ENCODE data around the gene COL28A1.

COL28A1 gene

DNA sequence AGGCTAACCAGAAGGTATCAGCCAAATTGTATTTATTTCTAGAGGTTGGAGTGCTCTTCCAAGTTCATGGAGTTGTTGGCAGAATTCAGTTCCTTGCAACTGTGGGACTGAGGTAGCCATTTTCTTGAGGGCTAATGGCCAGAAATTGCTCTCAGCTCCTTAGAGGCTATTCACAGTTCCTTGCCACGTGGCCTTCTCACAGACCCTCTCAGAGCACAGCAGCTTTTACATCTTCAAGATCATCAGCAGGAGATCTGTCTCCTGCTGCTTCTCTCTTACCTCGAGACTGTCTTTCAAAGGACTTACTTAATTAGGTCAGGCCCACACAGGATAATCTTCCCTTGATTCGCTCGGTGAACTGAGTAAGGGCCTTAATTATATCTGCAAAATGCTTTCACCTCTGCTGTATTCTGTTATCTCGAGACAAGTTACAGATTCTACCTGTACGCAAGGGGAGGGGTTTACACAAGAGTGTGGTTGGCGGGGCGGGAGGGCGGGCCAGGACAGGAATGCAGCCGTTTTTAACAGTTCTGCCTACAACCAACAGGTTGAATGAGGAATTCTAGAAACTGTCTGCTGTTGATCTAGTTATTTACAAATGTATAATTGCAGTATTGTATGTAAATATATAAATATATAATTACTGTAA, 46.0 kb upstream of the COL28A1 start:
- no CpG with 5 or more reads among the region's 10 CpGs for whole genome bisulfite sequencing (ENCODE audit: extremely low coverage, insufficient coverage, insufficient read length)

DNA sequence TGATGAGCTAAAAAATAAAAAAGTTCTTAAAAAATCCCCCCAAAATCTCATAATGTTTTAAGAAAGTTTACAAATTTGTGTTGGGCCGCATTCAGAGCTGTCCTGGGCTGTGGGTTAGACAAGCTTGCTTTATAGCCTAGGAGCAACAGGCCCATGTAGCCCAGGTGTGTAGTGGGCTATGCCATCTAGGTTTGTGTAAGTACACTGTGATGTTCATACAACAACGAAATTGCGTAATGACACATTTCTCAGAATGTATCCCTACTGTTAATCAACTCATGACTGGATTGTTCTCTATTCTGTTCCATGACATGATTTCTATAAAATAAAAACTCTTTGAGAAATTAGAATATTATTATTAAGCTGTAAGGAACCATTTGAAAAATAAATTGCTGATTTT, 44.0 kb upstream of the COL28A1 start:
- no peak for DNase-seq
- H3K4ac ChIP-seq (ENCODE audit: low read depth, low read length) = no peak overlapping the region
- no peak overlapping the region for H2BK12ac ChIP-seq (ENCODE audit: low read length)
- no peaks in the 10 kb centered on the region for H3K4me1 ChIP-seq (ENCODE audit: control insufficient read depth in 1 of 2, insufficient read depth in 2 of 2, low read length in 2 of 2)
- H3K9ac ChIP-seq (ENCODE audit: low read length) = no peak overlapping the region
- H4K91ac ChIP-seq (ENCODE audit: low read depth, low read length) = no peak overlapping the region
- H3K4me2 ChIP-seq (ENCODE audit: low read length) = no peak overlapping the region
- H3K36me3 ChIP-seq (ENCODE audit: control insufficient read depth in 1 of 2, insufficient read depth in 2 of 2, low read length in 2 of 2) = peaks cover 0 to 2% of the 10 kb centered on the region in 2 experiments
- no peak overlapping the region for H3K4me3 ChIP-seq (ENCODE audit: low read depth, low read length)
- WGBS (ENCODE audit: extremely low coverage, insufficient coverage, insufficient read length) = no CpG with 5 or more reads among the region's 3 CpGs
- H2BK5ac ChIP-seq (ENCODE audit: low read depth, low read length, poor library complexity) = no peak overlapping the region
- no peaks in the 10 kb centered on the region for H3K9me3 ChIP-seq (ENCODE audit: insufficient read depth, low read depth, low read length)
- H3K79me2 ChIP-seq (ENCODE audit: control insufficient read depth, insufficient read depth, low read length, poor library complexity) = no peaks in the 10 kb centered on the region
- H3K18ac ChIP-seq (ENCODE audit: low read length) = no peak overlapping the region
- no peak overlapping the region for H2AFZ ChIP-seq (ENCODE audit: insufficient read depth, low read length, poor library complexity)
- no peak overlapping the region for H4K12ac ChIP-seq (ENCODE audit: low read depth, low read length)
- H3K27me3 ChIP-seq (ENCODE audit: insufficient read depth, low read length) = no peaks in the 10 kb centered on the region
- H3K23ac ChIP-seq (ENCODE audit: low read length) = no peak overlapping the region
- H3K79me1 ChIP-seq (ENCODE audit: low read length) = no peaks in the 10 kb centered on the region
- H2BK120ac ChIP-seq (ENCODE audit: insufficient read depth, low read length, poor library complexity) = no peak overlapping the region
- no peak overlapping the region for H2AK5ac ChIP-seq (ENCODE audit: low read length)
- H3K14ac ChIP-seq (ENCODE audit: low read length) = no peak overlapping the region
- no peak overlapping the region for H3K27ac ChIP-seq (ENCODE audit: low read depth, low read length)
- no peak overlapping the region for H4K8ac ChIP-seq (ENCODE audit: low read depth, low read length)

More for the DNA sequence above, 46.0 kb upstream of the COL28A1 start:
- Histone ChIP-seq H3K27ac (ENCODE audit: low read depth, low read length) (no peak overlapping the region), H4K8ac (ENCODE audit: low read depth, low read length) (no peak overlapping the region), H2AK5ac (ENCODE audit: low read length) (no peak overlapping the region), H3K79me2 (ENCODE audit: control insufficient read depth, insufficient read depth, low read length, poor library complexity) (no peaks in the 10 kb centered on the region), H3K9ac (ENCODE audit: low read length) (no peak overlapping the region), H3K14ac (ENCODE audit: low read length) (no peak overlapping the region), H3K4ac (ENCODE audit: low read depth, low read length) (no peak overlapping the region), H2BK120ac (ENCODE audit: insufficient read depth, low read length, poor library complexity) (no peak overlapping the region), H2AFZ (ENCODE audit: insufficient read depth, low read length, poor library complexity) (no peak overlapping the region), H4K12ac (ENCODE audit: low read depth, low read length) (no peak overlapping the region), H3K4me1 (ENCODE audit: control insufficient read depth in 1 of 2, insufficient read depth in 2 of 2, low read length in 2 of 2) (no peaks in the 10 kb centered on the region), H3K79me1 (ENCODE audit: low read length) (no peaks in the 10 kb centered on the region), H3K4me3 (ENCODE audit: low read depth, low read length) (no peak overlapping the region), H3K4me2 (ENCODE audit: low read length) (no peak overlapping the region), H4K91ac (ENCODE audit: low read depth, low read length) (no peak overlapping the region), H3K36me3 (ENCODE audit: control insufficient read depth in 1 of 2, insufficient read depth in 2 of 2, low read length in 2 of 2) (no peaks in the 10 kb centered on the region), H3K9me3 (ENCODE audit: insufficient read depth, low read depth, low read length) (no peaks in the 10 kb centered on the region), H2BK5ac (ENCODE audit: low read depth, low read length, poor library complexity) (no peak overlapping the region), H3K23ac (ENCODE audit: low read length) (no peak overlapping the region), H2BK12ac (ENCODE audit: low read length) (no peak overlapping the region), H3K27me3 (ENCODE audit: insufficient read depth, low read length) (no peaks in the 10 kb centered on the region), H3K18ac (ENCODE audit: low read length) (no peak overlapping the region)
- no peak for DNase-seq

DNA sequence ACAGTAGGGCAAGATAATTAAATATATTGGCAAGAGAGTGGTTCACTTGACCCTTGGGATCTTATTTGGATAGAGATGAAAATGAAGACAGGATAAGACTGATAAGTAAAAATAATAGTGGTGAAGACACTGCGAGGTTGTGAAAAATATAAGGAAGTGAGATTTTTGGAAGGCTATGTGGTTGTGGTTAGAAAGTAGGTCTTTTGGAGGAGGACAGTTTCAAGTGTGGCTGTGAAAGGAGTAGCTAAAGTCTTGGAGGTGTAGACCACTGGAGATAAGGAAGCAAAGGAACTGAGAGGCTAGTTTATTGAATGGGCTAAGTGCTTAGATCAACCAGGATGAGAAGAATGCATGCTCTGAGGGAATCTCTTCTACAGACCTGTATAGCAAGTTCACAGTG, 42.2 kb upstream of the COL28A1 start:
- Histone ChIP-seq H4K91ac (ENCODE audit: low read depth, low read length) (no peak overlapping the region), H3K27me3 (ENCODE audit: insufficient read depth, low read length) (no peaks in the 10 kb centered on the region), H4K12ac (ENCODE audit: low read depth, low read length) (no peak overlapping the region), H3K14ac (ENCODE audit: low read length) (no peak overlapping the region), H3K4me2 (ENCODE audit: low read length) (no peak overlapping the region), H3K79me2 (ENCODE audit: control insufficient read depth, insufficient read depth, low read length, poor library complexity) (no peaks in the 10 kb centered on the region), H3K18ac (ENCODE audit: low read length) (no peak overlapping the region), H3K9me3 (ENCODE audit: insufficient read depth, low read depth, low read length) (no peaks in the 10 kb centered on the region), H3K27ac (ENCODE audit: low read depth, low read length) (no peak overlapping the region), H2AFZ (ENCODE audit: insufficient read depth, low read length, poor library complexity) (no peak overlapping the region), H3K36me3 (ENCODE audit: control insufficient read depth in 1 of 2, insufficient read depth in 2 of 2, low read length in 2 of 2) (peaks cover 0 to 2% of the 10 kb centered on the region in 2 experiments), H3K79me1 (ENCODE audit: low read length) (no peaks in the 10 kb centered on the region), H4K8ac (ENCODE audit: low read depth, low read length) (no peak overlapping the region), H3K9ac (ENCODE audit: low read length) (no peak overlapping the region), H2BK12ac (ENCODE audit: low read length) (no peak overlapping the region), H3K4me1 (ENCODE audit: control insufficient read depth in 1 of 2, insufficient read depth in 2 of 2, low read length in 2 of 2) (no peaks in the 10 kb centered on the region), H3K4me3 (ENCODE audit: low read depth, low read length) (no peak overlapping the region), H2AK5ac (ENCODE audit: low read length) (no peak overlapping the region), H3K23ac (ENCODE audit: low read length) (no peak overlapping the region), H2BK120ac (ENCODE audit: insufficient read depth, low read length, poor library complexity) (no peak overlapping the region), H3K4ac (ENCODE audit: low read depth, low read length) (no peak overlapping the region), H2BK5ac (ENCODE audit: low read depth, low read length, poor library complexity) (no peak overlapping the region)
- WGBS (ENCODE audit: extremely low coverage, insufficient coverage, insufficient read length) = 100% methylated on average over 1 of the region's 1 CpG
- DNase-seq = no peak

DNA sequence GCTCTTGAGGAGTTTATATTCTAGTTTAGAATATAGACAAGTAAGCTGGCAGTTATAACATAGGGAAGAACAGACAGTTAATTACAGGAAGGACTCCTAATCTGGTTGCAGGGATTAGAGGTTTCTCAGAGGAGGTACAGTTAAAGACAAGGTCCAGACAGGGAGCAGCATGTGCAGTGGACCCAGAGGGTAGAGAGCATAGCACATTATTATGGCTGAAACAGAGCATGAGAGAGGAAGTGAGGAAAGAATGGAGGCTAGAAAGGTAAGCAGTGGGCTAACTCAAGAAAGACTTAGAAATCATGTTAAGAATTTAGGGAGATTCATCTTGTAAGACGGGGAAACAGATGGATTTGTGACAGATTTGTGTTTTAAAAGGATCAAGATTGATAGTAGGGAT, 40.7 kb upstream of the COL28A1 start:
- H3K79me2 ChIP-seq (ENCODE audit: control insufficient read depth, insufficient read depth, low read length, poor library complexity) = no peaks in the 10 kb centered on the region
- no peak overlapping the region for H4K8ac ChIP-seq (ENCODE audit: low read depth, low read length)
- no peak overlapping the region for H3K27ac ChIP-seq (ENCODE audit: low read depth, low read length)
- no peak overlapping the region for H2BK120ac ChIP-seq (ENCODE audit: insufficient read depth, low read length, poor library complexity)
- no peak overlapping the region for H3K4me3 ChIP-seq (ENCODE audit: low read depth, low read length)
- H3K79me1 ChIP-seq (ENCODE audit: low read length) = no peaks in the 10 kb centered on the region
- H3K14ac ChIP-seq (ENCODE audit: low read length) = no peak overlapping the region
- no peaks in the 10 kb centered on the region for H3K4me1 ChIP-seq (ENCODE audit: control insufficient read depth in 1 of 2, insufficient read depth in 2 of 2, low read length in 2 of 2)
- no peak overlapping the region for H3K9ac ChIP-seq (ENCODE audit: low read length)
- no peak overlapping the region for H2AFZ ChIP-seq (ENCODE audit: insufficient read depth, low read length, poor library complexity)
- H3K27me3 ChIP-seq (ENCODE audit: insufficient read depth, low read length) = no peaks in the 10 kb centered on the region
- no peak overlapping the region for H2BK5ac ChIP-seq (ENCODE audit: low read depth, low read length, poor library complexity)
- no CpG with 5 or more reads among the region's 1 CpG for WGBS (ENCODE audit: extremely low coverage, insufficient coverage, insufficient read length)
- peaks cover 0 to 2% of the 10 kb centered on the region in 2 experiments for H3K36me3 ChIP-seq (ENCODE audit: control insufficient read depth in 1 of 2, insufficient read depth in 2 of 2, low read length in 2 of 2)
- H3K4ac ChIP-seq (ENCODE audit: low read depth, low read length) = no peak overlapping the region
- H3K23ac ChIP-seq (ENCODE audit: low read length) = no peak overlapping the region
- H4K91ac ChIP-seq (ENCODE audit: low read depth, low read length) = no peak overlapping the region
- H2AK5ac ChIP-seq (ENCODE audit: low read length) = no peak overlapping the region
- H2BK12ac ChIP-seq (ENCODE audit: low read length) = no peak overlapping the region
- H4K12ac ChIP-seq (ENCODE audit: low read depth, low read length) = no peak overlapping the region
- H3K4me2 ChIP-seq (ENCODE audit: low read length) = no peak overlapping the region
- H3K18ac ChIP-seq (ENCODE audit: low read length) = no peak overlapping the region
- H3K9me3 ChIP-seq (ENCODE audit: insufficient read depth, low read depth, low read length) = no peaks in the 10 kb centered on the region
- no peak for DNase-seq

All from trophoblast cell (in vitro differentiated cells and primary cell).